ENCODE results near the gene ALOX15B.

ALOX15B gene

GRCh38 chr17:8051831-8052230 lies 13.0 kb downstream of the ALOX15B start:
- H3K27me3 ChIP-seq (ENCODE audit: low read depth, low read length): no peaks in the 10 kb centered on the region
- H3K9ac ChIP-seq (ENCODE audit: low read length): no peak overlapping the region
- no peaks in the 10 kb centered on the region for H3K36me3 ChIP-seq (replicated peaks; ENCODE audit: low read depth, low read length)
- H3K4me1 ChIP-seq (ENCODE audit: low read length): no peaks in the 10 kb centered on the region
- H3K4me2 ChIP-seq (ENCODE audit: low read length): no peak overlapping the region
- no peaks in the 10 kb centered on the region for H3K9me3 ChIP-seq (ENCODE audit: insufficient read depth, low read length)
- TF ChIP-seq CTCF (IDR thresholded peaks at IDR 0.05; ENCODE audit: low read depth, low read length): no peak
- H3K4me3 ChIP-seq (ENCODE audit: low read length): no peak overlapping the region
- H4K20me1 ChIP-seq (ENCODE audit: insufficient read depth, low read length): no peaks in the 10 kb centered on the region
- H3K27ac ChIP-seq (ENCODE audit: low read length): no peak overlapping the region
- H2AFZ ChIP-seq (ENCODE audit: low read depth, low read length): no peak overlapping the region
- no peaks in the 10 kb centered on the region for H3K79me2 ChIP-seq (ENCODE audit: low read length)

- H3K27me3 ChIP-seq (ENCODE audit: low read depth, low read length): no peaks in the 10 kb centered on the region
- H3K36me3 ChIP-seq (replicated peaks; ENCODE audit: low read depth, low read length): no peaks in the 10 kb centered on the region
- no peak overlapping the region for H2AFZ ChIP-seq (ENCODE audit: low read depth, low read length)
- no peaks in the 10 kb centered on the region for H3K9me3 ChIP-seq (ENCODE audit: insufficient read depth, low read length)
- H3K4me2 ChIP-seq (ENCODE audit: low read length): no peak overlapping the region
- no peak overlapping the region for H3K9ac ChIP-seq (ENCODE audit: low read length)
- no peak for TF ChIP-seq EZH2phosphoT487 (IDR thresholded peaks at IDR 0.05; ENCODE audit: low read depth)
- no peak for TF ChIP-seq CTCF (IDR thresholded peaks at IDR 0.05; ENCODE audit: low read depth, low read length)
- no peak overlapping the region for H3K4me3 ChIP-seq (ENCODE audit: low read length)
- no peaks in the 10 kb centered on the region for H4K20me1 ChIP-seq (ENCODE audit: insufficient read depth, low read length)
- peaks cover 5% of the 10 kb centered on the region; the same call in 1 of the 2 replicates for H3K4me1 ChIP-seq (ENCODE audit: low read length)
- no peaks in the 10 kb centered on the region for H3K79me2 ChIP-seq (ENCODE audit: low read length)
- no peak overlapping the region for H3K27ac ChIP-seq (ENCODE audit: low read length)
Measured at GRCh38 chr17:8052256-8053252, 13.7 kb downstream of the ALOX15B start.

- H3K79me2 ChIP-seq (ENCODE audit: low read length): no peaks in the 10 kb centered on the region
- no peak overlapping the region for H3K4me3 ChIP-seq (ENCODE audit: low read length)
- H3K27me3 ChIP-seq (ENCODE audit: low read depth, low read length): no peaks in the 10 kb centered on the region
- no peak overlapping the region for H3K9ac ChIP-seq (ENCODE audit: low read length)
- no peaks in the 10 kb centered on the region for H4K20me1 ChIP-seq (ENCODE audit: insufficient read depth, low read length)
- TF ChIP-seq EZH2phosphoT487 (IDR thresholded peaks at IDR 0.05; ENCODE audit: low read depth): no peak
- TF ChIP-seq CTCF (IDR thresholded peaks at IDR 0.05; ENCODE audit: low read depth, low read length): no peak
- H3K9me3 ChIP-seq (ENCODE audit: insufficient read depth, low read length): no peaks in the 10 kb centered on the region
- H3K4me1 ChIP-seq (ENCODE audit: low read length): peaks cover 10% of the 10 kb centered on the region; the same call in 1 of the 2 replicates
- no peak overlapping the region for H3K27ac ChIP-seq (ENCODE audit: low read length)
- no peak overlapping the region for H3K4me2 ChIP-seq (ENCODE audit: low read length)
- H2AFZ ChIP-seq (ENCODE audit: low read depth, low read length): no peak overlapping the region
- H3K36me3 ChIP-seq (replicated peaks; ENCODE audit: low read depth, low read length): no peaks in the 10 kb centered on the region
Measured at GRCh38 chr17:8053600-8053999, 14.7 kb downstream of the ALOX15B start.

GRCh38 chr17:8055851-8056231 lies 17.0 kb downstream of the ALOX15B start:
- no peaks in the 10 kb centered on the region for H3K36me3 ChIP-seq (replicated peaks; ENCODE audit: low read depth, low read length)
- no peaks in the 10 kb centered on the region for H4K20me1 ChIP-seq (ENCODE audit: insufficient read depth, low read length)
- no peak overlapping the region for H3K4me2 ChIP-seq (ENCODE audit: low read length)
- peaks cover 8% of the 10 kb centered on the region for H3K27me3 ChIP-seq (ENCODE audit: low read depth, low read length)
- no peak overlapping the region for H3K27ac ChIP-seq (ENCODE audit: low read length)
- H3K9me3 ChIP-seq (ENCODE audit: insufficient read depth, low read length): no peaks in the 10 kb centered on the region
- H2AFZ ChIP-seq (ENCODE audit: low read depth, low read length): no peak overlapping the region
- TF ChIP-seq EZH2phosphoT487 (IDR thresholded peaks at IDR 0.05; ENCODE audit: low read depth): no peak
- TF ChIP-seq CTCF (IDR thresholded peaks at IDR 0.05; ENCODE audit: low read depth, low read length): no peak
- no peak overlapping the region for H3K9ac ChIP-seq (ENCODE audit: low read length)
- peaks cover 24% of the 10 kb centered on the region for H3K4me1 ChIP-seq (ENCODE audit: low read length)
- no peak overlapping the region for H3K4me3 ChIP-seq (ENCODE audit: low read length)
- H3K79me2 ChIP-seq (ENCODE audit: low read length): no peaks in the 10 kb centered on the region
